HG02840 (cell line): ENCODE measurements around the gene RHOH.
"Not testable (repeated sequence)": the region's sequence is repeated elsewhere in the genome, so short reads cannot be mapped to it uniquely, and the experiment has no call there.

ENCODE experiments used
- ATAC-seq: cut with Tn5 transposase; IDR thresholded peaks from one replicate; pipeline ENCODE4 v1.9.1; 2021; ENCODE audit warnings: mild to moderate bottlenecking, moderate library complexity, moderate number of reproducible peaks; ENCODE audit not compliant: unreplicated experiment, low FRiP score

The RHOH gene

GRCh38 chr4:40255393-40256281 lies 58.8 kb downstream of the RHOH start:
- no peak for ATAC-seq

GRCh38 chr4:40256329-40256728 lies 59.5 kb downstream of the RHOH start:
- ATAC-seq, result no peak

GRCh38 chr4:40256817-40257216 lies 60.0 kb downstream of the RHOH start:
- no peak for ATAC-seq

GRCh38 chr4:40258627-40259026 lies 61.8 kb downstream of the RHOH start:
- ATAC-seq, result no peak

- no peak for ATAC-seq
These were observed 64.6 kb downstream of the RHOH start for GRCh38 chr4:40261231-40262076.

GRCh38 chr4:40262077-40262528 lies 65.3 kb downstream of the RHOH start:
- ATAC-seq, result no peak

GRCh38 chr4:40262861-40263260 lies 66.0 kb downstream of the RHOH start:
- ATAC-seq, result no peak

- no peak for ATAC-seq
These were observed 67.7 kb downstream of the RHOH start for GRCh38 chr4:40264497-40264896.

- no peak for ATAC-seq
These were observed 68.4 kb downstream of the RHOH start for GRCh38 chr4:40264995-40265909.

- ATAC-seq, result no peak
These were observed 69.1 kb downstream of the RHOH start for GRCh38 chr4:40265910-40266274.

- no peak for ATAC-seq
These were observed 72.3 kb downstream of the RHOH start for GRCh38 chr4:40269133-40269532.

- no peak for ATAC-seq
These were observed 73.8 kb downstream of the RHOH start for GRCh38 chr4:40270609-40271008.

- ATAC-seq, result no peak
These were observed 78.4 kb downstream of the RHOH start for GRCh38 chr4:40275065-40275730.

- no peak for ATAC-seq
These were observed 79.7 kb downstream of the RHOH start for GRCh38 chr4:40276546-40276945.

GRCh38 chr4:40280586-40280985 lies 83.8 kb downstream of the RHOH start:
- ATAC-seq, result no peak

- ATAC-seq, result no peak
These were observed 84.3 kb downstream of the RHOH start for GRCh38 chr4:40281099-40281498.

GRCh38 chr4:40281913-40282312 lies 85.1 kb downstream of the RHOH start:
- no peak for ATAC-seq

- ATAC-seq, result not testable (repeated sequence)
These were observed 86.0 kb downstream of the RHOH start for GRCh38 chr4:40282857-40283256.

GRCh38 chr4:40283413-40283812 lies 86.6 kb downstream of the RHOH start:
- no peak for ATAC-seq

- ATAC-seq, result no peak
These were observed 87.1 kb downstream of the RHOH start for GRCh38 chr4:40283968-40284367.
